ENCODE results near the gene IL1RAPL2. TPM values are rescaled to one million over a fixed set of nuclear protein-coding genes. Genes with fewer than 3 reads are reported as not detected.

The IL1RAPL2 gene
- total RNA-seq, 1 donor from 2014 or later, result 0.58 TPM

DNA sequence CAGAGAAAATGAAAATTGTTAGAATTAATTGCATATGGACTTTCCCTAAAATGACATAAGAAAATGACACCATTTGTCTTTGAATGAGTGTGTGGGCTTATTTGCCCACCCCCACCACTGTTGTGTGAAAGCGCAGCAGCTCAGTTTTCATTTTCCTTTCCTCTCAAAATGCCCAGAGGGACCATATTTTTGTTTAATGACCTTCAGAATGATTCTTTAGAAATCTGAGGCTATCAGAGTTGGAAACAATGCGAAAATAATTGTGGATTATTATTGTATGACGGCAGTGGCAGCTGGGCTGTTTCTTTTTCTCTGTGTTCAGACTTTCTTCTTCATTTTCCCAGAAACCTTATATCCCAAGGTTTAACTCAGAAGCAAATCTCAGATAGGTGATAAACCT lies 699.1 kb downstream of the IL1RAPL2 start:
- Mint-ChIP-seq H3K36me3 (ENCODE audit: low read depth) (no peaks in the 10 kb centered on the region), H3K4me3 (no peak overlapping the region), H3K27me3 (ENCODE audit: low read depth) (no peaks in the 10 kb centered on the region), H3K4me1 (no peaks in the 10 kb centered on the region), H3K9me3 (peaks cover 9% of the 10 kb centered on the region), H3K27ac (ENCODE audit: unreplicated experiment) (no peak overlapping the region)
- TF ChIP-seq, protein P1, sequence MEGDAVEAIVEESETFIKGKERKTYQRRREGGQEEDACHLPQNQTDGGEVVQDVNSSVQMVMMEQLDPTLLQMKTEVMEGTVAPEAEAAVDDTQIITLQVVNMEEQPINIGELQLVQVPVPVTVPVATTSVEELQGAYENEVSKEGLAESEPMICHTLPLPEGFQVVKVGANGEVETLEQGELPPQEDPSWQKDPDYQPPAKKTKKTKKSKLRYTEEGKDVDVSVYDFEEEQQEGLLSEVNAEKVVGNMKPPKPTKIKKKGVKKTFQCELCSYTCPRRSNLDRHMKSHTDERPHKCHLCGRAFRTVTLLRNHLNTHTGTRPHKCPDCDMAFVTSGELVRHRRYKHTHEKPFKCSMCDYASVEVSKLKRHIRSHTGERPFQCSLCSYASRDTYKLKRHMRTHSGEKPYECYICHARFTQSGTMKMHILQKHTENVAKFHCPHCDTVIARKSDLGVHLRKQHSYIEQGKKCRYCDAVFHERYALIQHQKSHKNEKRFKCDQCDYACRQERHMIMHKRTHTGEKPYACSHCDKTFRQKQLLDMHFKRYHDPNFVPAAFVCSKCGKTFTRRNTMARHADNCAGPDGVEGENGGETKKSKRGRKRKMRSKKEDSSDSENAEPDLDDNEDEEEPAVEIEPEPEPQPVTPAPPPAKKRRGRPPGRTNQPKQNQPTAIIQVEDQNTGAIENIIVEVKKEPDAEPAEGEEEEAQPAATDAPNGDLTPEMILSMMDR (conservative IDR thresholded peaks at IDR 0.05), result no peak
- DNase-seq (ENCODE audit: low read depth, low spot score), result no peak

DNA sequence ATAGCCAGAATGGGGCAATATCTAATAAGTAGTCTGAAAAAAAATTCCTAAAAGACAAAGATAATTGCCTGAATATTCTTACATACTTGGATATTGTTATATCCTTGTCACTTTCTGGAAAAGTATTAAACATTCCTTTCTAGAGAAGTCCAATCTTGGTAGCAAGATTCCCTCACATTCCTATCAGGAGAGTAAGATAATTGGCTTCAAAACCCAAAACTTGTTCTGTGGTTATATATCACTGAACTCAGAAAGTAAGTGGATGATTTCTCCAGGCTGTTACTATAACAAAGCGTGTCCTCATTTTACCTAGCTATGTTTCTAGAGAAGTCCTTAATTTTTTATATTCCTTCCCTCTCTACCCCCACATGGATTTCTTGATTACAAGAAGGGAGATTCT lies 700.5 kb downstream of the IL1RAPL2 start:
- Mint-ChIP-seq H3K9me3 (peaks cover 9% of the 10 kb centered on the region), H3K27ac (ENCODE audit: unreplicated experiment) (no peak overlapping the region), H3K4me1 (no peaks in the 10 kb centered on the region), H3K27me3 (ENCODE audit: low read depth) (no peaks in the 10 kb centered on the region), H3K4me3 (no peak overlapping the region), H3K36me3 (ENCODE audit: low read depth) (no peaks in the 10 kb centered on the region)
- TF ChIP-seq, protein P1 (conservative IDR thresholded peaks at IDR 0.05), result no peak
- DNase-seq (ENCODE audit: low read depth, low spot score), result no peak

DNA sequence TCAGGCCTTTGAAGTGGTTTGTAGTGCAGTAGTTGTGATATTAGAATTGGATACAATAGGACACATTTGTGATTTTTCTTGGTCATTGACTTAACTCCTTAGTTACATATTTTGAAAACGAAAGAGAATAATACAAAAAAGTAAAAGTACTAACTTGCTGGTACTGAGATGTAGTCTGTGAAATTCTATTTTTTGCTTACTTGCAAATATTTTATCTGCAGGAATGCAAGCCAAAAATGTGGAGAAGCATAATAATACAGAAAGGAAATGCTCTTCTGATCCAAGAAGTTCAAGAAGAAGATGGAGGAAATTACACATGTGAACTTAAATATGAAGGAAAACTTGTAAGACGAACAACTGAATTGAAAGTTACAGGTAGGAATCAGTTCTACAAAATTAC lies 701.2 kb downstream of the IL1RAPL2 start:
- H3K27ac Mint-ChIP-seq (ENCODE audit: unreplicated experiment), result no peak overlapping the region
- no peaks in the 10 kb centered on the region for H3K4me1 Mint-ChIP-seq
- H3K27me3 Mint-ChIP-seq (ENCODE audit: low read depth), result no peaks in the 10 kb centered on the region
- DNase-seq (ENCODE audit: low read depth, low spot score), result no peak
- no peak overlapping the region for H3K4me3 Mint-ChIP-seq
- TF ChIP-seq, protein P1 (conservative IDR thresholded peaks at IDR 0.05), result no peak
- no peaks in the 10 kb centered on the region for H3K36me3 Mint-ChIP-seq (ENCODE audit: low read depth)
- H3K9me3 Mint-ChIP-seq, result peaks cover 9% of the 10 kb centered on the region

DNA sequence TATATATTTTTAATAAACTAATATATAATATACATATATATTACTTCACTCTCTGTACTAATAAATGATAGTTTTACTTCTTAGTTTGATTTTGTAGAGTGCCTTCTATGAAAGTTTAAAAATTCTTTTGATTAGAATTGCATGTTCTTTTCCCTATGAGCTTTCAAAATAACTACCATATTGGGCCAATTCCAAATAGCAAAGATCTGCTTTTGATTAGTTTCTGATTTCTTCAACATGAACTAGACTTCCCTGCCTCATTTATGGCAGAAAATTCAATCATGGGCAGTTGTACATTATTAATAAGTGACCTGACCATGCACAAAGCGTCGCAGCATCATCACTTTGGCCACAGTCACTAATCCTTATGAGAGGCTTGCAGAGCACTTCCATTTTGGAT lies 703.4 kb downstream of the IL1RAPL2 start:
- Mint-ChIP-seq H3K4me1 (no peaks in the 10 kb centered on the region), H3K27ac (ENCODE audit: unreplicated experiment) (no peak overlapping the region), H3K4me3 (no peak overlapping the region), H3K9me3 (peaks cover 3% of the 10 kb centered on the region), H3K36me3 (ENCODE audit: low read depth) (no peaks in the 10 kb centered on the region), H3K27me3 (ENCODE audit: low read depth) (no peaks in the 10 kb centered on the region)
- TF ChIP-seq, protein P1 (conservative IDR thresholded peaks at IDR 0.05), result no peak
- DNase-seq (ENCODE audit: low read depth, low spot score), result no peak

DNA sequence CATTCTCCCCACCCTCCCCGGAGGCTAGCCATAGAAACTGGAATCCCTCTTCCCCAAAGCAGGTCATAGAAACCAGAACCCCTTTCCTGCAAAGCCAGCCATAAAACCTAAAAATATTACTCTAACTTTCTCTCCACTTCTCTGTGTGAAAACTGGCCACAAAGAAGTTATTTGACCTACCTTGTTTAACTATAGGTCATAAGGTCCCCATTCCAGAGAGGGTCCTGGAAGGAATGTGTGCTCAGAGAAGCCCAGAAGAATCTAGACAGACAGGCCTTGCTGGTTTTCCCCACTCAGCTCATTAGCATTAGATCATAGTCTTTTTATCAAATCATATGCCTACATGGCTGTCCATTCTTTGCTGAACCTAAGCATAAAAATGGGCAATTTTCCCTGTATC lies 707.3 kb downstream of the IL1RAPL2 start:
- Mint-ChIP-seq H3K27me3 (ENCODE audit: low read depth) (no peaks in the 10 kb centered on the region), H3K4me3 (no peak overlapping the region)

More for the DNA sequence above, 707.3 kb downstream of the IL1RAPL2 start:
- no peak for DNase-seq (ENCODE audit: low read depth, low spot score)
- Mint-ChIP-seq H3K36me3 (ENCODE audit: low read depth) (no peaks in the 10 kb centered on the region), H3K4me1 (peaks cover 7% of the 10 kb centered on the region), H3K9me3 (no peaks in the 10 kb centered on the region), H3K27ac (ENCODE audit: unreplicated experiment) (no peak overlapping the region)
- TF ChIP-seq, protein P1 (conservative IDR thresholded peaks at IDR 0.05), result no peak
